ENCODE data around the gene MYO5B. TPM values are rescaled to one million over a fixed set of nuclear protein-coding genes. Genes with fewer than 3 reads are reported as not detected.

MYO5B gene
- total and polyA plus RNA-seq, 9 of the 15 experiments (the other 6 are each of a cell fraction or from before 2014, with no cell fraction given), result 0.07 to 0.42 (median 0.28) TPM

DNA sequence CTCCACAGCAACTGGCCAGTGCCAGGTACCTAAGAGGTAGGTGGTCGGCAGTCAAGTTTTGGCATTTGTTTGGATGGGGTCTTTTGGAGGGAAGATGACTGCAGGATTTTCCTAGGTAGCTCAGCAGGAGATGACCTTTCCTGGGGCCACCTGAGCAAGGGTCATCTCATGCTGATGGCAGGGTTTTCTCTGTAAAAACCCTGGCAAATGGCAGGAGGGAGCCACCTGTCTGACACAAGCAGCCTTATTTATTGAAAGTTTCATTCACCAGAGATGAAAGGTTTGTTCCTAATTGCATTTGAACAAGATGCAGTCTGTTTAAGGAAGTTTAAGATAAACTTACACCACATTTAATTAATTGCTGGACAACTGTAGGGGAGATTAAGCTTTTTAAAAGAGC is 350.0 kb downstream of the MYO5B start:
- WGBS (ENCODE audit: insufficient coverage, low coverage, missing lambda C conversion rate), result 0% methylated on average over 1 of the region's 1 CpG
- Histone ChIP-seq H3K4me2 (ENCODE audit: insufficient read depth, low read length) (no peak overlapping the region), H3K36me3 (ENCODE audit: control insufficient read depth, insufficient read depth, low read length) (no peaks in the 10 kb centered on the region), H2AFZ (ENCODE audit: low read depth, low read length) (no peak overlapping the region), H3K9me1 (ENCODE audit: control insufficient read depth, insufficient read depth, low read length) (no peaks in the 10 kb centered on the region), H4K20me1 (replicated peaks; ENCODE audit: control insufficient read depth, insufficient read depth, low read length) (no peaks in the 10 kb centered on the region), H3K9me3 (replicated peaks; ENCODE audit: control insufficient read depth, insufficient read depth, low read depth, low read length) (no peaks in the 10 kb centered on the region), H3K27ac (ENCODE audit: extremely low read depth, low read depth, low read length) (no peak overlapping the region), H3K79me2 (ENCODE audit: control insufficient read depth, insufficient read depth, low read length) (no peaks in the 10 kb centered on the region), H3K9ac (ENCODE audit: insufficient read depth in 1 of 2, low read depth in 2 of 2, low read length in 2 of 2) (no peak overlapping the region), H3K4me3 (no peak overlapping the region), H3K27me3 (ENCODE audit: control insufficient read depth in 2 of 2, insufficient read depth in 2 of 2, low read length in 2 of 2) (peaks cover 0 to 26% of the 10 kb centered on the region in 2 experiments; a peak in 3 of 5 replicates), H3K4me1 (replicated peaks in 1 of 2; ENCODE audit: control insufficient read depth in 2 of 2, insufficient read depth in 2 of 2, low read length in 2 of 2) (no peaks in the 10 kb centered on the region)
- TF ChIP-seq CC2D1A (IDR thresholded peaks at IDR 0.05) (no peak), FOXJ3 (CRISPR knock-in tag; IDR thresholded peaks at IDR 0.05) (no peak), KDM5B (IDR thresholded peaks at IDR 0.05; ENCODE audit: insufficient replicate concordance, low read depth, low read length) (no peak), ZNF311 (CRISPR knock-in tag; IDR thresholded peaks at IDR 0.05) (no peak), SIN3A (IDR thresholded peaks at IDR 0.05; ENCODE audit: borderline replicate concordance in 2 of 2, control insufficient read depth in 1 of 2, low read depth in 2 of 2, low read length in 2 of 2) (no peak), GTF2E2 (tag; IDR thresholded peaks at IDR 0.05) (no peak), ZNF316 (IDR thresholded peaks at IDR 0.05) (no peak), GATA2 (CRISPR knock-in tag; IDR thresholded peaks at IDR 0.05) (no peak), STAG1 (CRISPR knock-in tag; IDR thresholded peaks at IDR 0.05; ENCODE audit: borderline replicate concordance) (no peak), NELFE (IDR thresholded peaks at IDR 0.05; ENCODE audit: insufficient read depth, insufficient read length) (no peak), ZNF561 (CRISPR knock-in tag; conservative IDR thresholded peaks at IDR 0.05) (no peak), NUFIP1 (IDR thresholded peaks at IDR 0.05; ENCODE audit: partially characterized antibody) (no peak)
- TF ChIP-seq, protein P1, sequence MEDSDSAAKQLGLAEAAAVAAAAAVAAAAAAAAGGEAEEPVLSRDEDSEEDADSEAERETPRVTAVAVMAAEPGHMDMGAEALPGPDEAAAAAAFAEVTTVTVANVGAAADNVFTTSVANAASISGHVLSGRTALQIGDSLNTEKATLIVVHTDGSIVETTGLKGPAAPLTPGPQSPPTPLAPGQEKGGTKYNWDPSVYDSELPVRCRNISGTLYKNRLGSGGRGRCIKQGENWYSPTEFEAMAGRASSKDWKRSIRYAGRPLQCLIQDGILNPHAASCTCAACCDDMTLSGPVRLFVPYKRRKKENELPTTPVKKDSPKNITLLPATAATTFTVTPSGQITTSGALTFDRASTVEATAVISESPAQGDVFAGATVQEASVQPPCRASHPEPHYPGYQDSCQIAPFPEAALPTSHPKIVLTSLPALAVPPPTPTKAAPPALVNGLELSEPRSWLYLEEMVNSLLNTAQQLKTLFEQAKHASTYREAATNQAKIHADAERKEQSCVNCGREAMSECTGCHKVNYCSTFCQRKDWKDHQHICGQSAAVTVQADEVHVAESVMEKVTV (CRISPR knock-in tag; IDR thresholded peaks at IDR 0.05), result no peak
- TF ChIP-seq, protein P2, sequence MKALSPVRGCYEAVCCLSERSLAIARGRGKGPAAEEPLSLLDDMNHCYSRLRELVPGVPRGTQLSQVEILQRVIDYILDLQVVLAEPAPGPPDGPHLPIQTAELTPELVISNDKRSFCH (CRISPR knock-in tag; IDR thresholded peaks at IDR 0.05), result no peak
- TF ChIP-seq, protein P2 (tag; IDR thresholded peaks at IDR 0.05), result no peak
- TF ChIP-seq, protein P3, sequence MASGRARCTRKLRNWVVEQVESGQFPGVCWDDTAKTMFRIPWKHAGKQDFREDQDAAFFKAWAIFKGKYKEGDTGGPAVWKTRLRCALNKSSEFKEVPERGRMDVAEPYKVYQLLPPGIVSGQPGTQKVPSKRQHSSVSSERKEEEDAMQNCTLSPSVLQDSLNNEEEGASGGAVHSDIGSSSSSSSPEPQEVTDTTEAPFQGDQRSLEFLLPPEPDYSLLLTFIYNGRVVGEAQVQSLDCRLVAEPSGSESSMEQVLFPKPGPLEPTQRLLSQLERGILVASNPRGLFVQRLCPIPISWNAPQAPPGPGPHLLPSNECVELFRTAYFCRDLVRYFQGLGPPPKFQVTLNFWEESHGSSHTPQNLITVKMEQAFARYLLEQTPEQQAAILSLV (tag; IDR thresholded peaks at IDR 0.05), result no peak
- CTCF ChIA-PET (ENCODE audit: low intra/inter-chr PET ratio), result no interaction called here
- FAIRE-seq (no peak), DNase-seq (ENCODE audit: extremely low read depth in 1 of 4, low spot score in 3 of 4) (no peak), ATAC-seq (no peak)
- POLR2A ChIA-PET, result interaction anchor here (0.6 to 1.2 kb wide), 3 partner anchors 66 to 284 kb away, joined by 3 to 6 read pairs (median 3); no protein-coding TSS in a partner anchor
- BruUV-seq (replicated peaks), result no TSS peak
- intact Hi-C loops (cut with micrococcal nuclease), result no loop called here
- in situ Hi-C loops (cut with MboI), result no loop called here
